Colonic mucosa (tissue), 4 donors: Measurements from ENCODE around the gene TCF12. TPM values are rescaled to one million over a fixed set of nuclear protein-coding genes. Genes with fewer than 3 reads are reported as not detected.

Experiments used
- DNase-seq: peaks from one replicate; pipeline ENCODE4 v3.0.0-alpha.2; 2020
- H3K27ac ChIP-seq: fragments of 200-600 bp; one replicate; pipeline ENCODE4 v1.8.0; 2021
- H3K27me3 ChIP-seq: fragments of 200-600 bp; one replicate; pipeline ENCODE4 v1.8.0; 2021
- H3K36me3 ChIP-seq: fragments of 200-600 bp; one replicate; pipeline ENCODE4 v1.8.0; 2021
- H3K4me1 ChIP-seq: fragments of 200-600 bp; one replicate; pipeline ENCODE4 v1.8.0; 2021; ENCODE audit warnings: mild to moderate bottlenecking
- H3K4me3 ChIP-seq: fragments of 200-600 bp; one replicate; pipeline ENCODE4 v1.8.0; 2021
- H3K9ac ChIP-seq, 2 donors: one replicate each; pipeline ENCODE4 v1.7.0; 2013; ENCODE audit warnings: control low read depth in 2 of 2, low read depth in 2 of 2, low read length in 2 of 2
- H3K9me3 ChIP-seq: fragments of 200-600 bp; one replicate; pipeline ENCODE4 v1.8.0; 2021
- intact Hi-C: fragments of 100-400 bp; cut with DNase I; formaldehyde crosslinking; loops from one replicate; pipeline ENCODE4 v1.14.1; 2022
- total RNA-seq, 2 donors: library from RNA; stranded (reverse); fragmentation: NEBNext Ultra II Directional in 1 of 2; extraction: Animal tissue kit (Norgen Biotek cat#: 25700) in 1 of 2; gene quantifications; one replicate each; pipeline ENCODE4 v1.2.1, GENCODE V29; 2021
- TF ChIP-seq, protein P1 (sequence below): fragments of 200-600 bp; IDR thresholded peaks from one replicate; pipeline ENCODE4 v1.8.0; 2022; ENCODE audit warnings: antibody characterized with exemption, mild to moderate bottlenecking
- donor health status: healthy.
- donor health status: DM: no; HTN: no; CAD: no.
- donor health status: DM: no; HTN: no; CAD: no.

Gene TCF12
- total RNA-seq, 2 donors from 2014 or later: 68.7 to 76.3 TPM

DNA sequence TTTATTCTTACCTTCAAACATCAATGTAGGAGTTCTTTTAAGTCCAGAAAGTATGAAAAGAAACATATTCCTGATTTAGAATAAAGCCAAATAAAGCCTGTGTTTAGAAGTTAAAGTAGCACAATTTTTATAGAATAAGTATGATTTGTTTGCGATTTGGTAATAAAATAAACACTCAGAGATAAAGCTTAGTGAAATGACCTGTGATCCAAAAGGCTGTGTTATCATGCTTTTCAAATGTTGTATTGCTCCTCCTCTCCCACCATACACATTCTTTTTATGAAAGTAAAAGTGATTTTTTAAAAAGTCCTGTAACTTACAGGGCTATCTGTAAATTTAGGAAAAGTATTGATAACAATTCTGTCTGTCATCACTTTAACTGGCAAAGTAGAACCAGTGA is 319.2 kb downstream of the TCF12 start:
- TF ChIP-seq, protein P1, sequence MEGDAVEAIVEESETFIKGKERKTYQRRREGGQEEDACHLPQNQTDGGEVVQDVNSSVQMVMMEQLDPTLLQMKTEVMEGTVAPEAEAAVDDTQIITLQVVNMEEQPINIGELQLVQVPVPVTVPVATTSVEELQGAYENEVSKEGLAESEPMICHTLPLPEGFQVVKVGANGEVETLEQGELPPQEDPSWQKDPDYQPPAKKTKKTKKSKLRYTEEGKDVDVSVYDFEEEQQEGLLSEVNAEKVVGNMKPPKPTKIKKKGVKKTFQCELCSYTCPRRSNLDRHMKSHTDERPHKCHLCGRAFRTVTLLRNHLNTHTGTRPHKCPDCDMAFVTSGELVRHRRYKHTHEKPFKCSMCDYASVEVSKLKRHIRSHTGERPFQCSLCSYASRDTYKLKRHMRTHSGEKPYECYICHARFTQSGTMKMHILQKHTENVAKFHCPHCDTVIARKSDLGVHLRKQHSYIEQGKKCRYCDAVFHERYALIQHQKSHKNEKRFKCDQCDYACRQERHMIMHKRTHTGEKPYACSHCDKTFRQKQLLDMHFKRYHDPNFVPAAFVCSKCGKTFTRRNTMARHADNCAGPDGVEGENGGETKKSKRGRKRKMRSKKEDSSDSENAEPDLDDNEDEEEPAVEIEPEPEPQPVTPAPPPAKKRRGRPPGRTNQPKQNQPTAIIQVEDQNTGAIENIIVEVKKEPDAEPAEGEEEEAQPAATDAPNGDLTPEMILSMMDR: no peak
- H3K36me3 ChIP-seq: peaks cover 4% of the 10 kb centered on the region
- H3K9me3 ChIP-seq: no peaks in the 10 kb centered on the region
- no peak overlapping the region for H3K4me3 ChIP-seq
- H3K27me3 ChIP-seq: no peaks in the 10 kb centered on the region
- intact Hi-C loops: loop anchor here (10.0 kb wide), 1 partner anchor 47 kb away; no protein-coding TSS in a partner anchor
- H3K4me1 ChIP-seq: no peaks in the 10 kb centered on the region
- H3K9ac ChIP-seq: no peak overlapping the region
- no peak overlapping the region for H3K27ac ChIP-seq
- DNase-seq: no peak

DNA sequence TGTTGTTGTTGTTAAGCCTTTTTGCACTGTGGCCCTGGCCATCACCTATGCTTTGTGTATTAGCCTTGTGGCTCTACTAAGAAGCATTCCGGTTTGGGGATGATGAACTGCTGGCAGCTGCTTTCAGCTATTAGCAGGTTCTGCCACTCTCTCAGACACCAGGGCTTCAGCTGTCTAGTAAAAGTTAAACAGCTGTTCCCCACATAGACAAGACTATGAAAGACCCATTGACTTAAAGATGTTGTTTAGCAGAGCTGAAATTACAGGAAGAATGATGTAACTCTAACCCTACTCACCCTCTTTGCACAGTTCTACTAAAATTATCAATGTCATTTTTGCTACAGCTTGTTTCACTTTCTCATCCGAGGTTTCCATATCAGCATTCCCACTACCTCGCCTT is 326.7 kb downstream of the TCF12 start:
- no peak for DNase-seq
- no peaks in the 10 kb centered on the region for H3K27me3 ChIP-seq
- TF ChIP-seq, protein P1: no peak
- intact Hi-C loops: no loop called here
- H3K4me3 ChIP-seq: no peak overlapping the region
- no peaks in the 10 kb centered on the region for H3K4me1 ChIP-seq
- H3K9ac ChIP-seq: no peak overlapping the region
- H3K9me3 ChIP-seq: no peaks in the 10 kb centered on the region
- no peak overlapping the region for H3K27ac ChIP-seq
- no peaks in the 10 kb centered on the region for H3K36me3 ChIP-seq

DNA sequence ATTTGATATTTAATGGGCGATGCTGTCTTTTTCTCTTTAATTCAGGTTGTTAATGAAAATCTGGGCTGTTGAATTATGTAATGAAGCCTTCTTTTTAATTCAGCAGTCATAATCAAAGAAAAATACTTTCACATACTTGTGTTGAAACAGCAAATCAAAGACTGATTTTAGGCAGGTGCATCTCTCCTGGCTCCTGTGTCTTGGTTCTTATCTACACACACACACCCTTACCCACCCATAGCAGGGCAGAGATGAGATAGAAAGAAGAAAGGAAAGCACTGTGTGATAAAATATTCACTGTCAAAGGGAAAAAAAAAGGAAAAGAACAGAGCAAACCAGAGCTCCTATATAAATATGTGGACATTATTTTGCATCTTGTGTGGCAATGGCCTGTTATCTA is 327.3 kb downstream of the TCF12 start:
- Histone ChIP-seq H3K4me3 (no peak overlapping the region), H3K4me1 (no peaks in the 10 kb centered on the region), H3K36me3 (no peaks in the 10 kb centered on the region), H3K9ac (no peak overlapping the region), H3K27me3 (no peaks in the 10 kb centered on the region), H3K27ac (no peak overlapping the region), H3K9me3 (no peaks in the 10 kb centered on the region)
- DNase-seq: no peak
- intact Hi-C loops: no loop called here
- TF ChIP-seq, protein P1: no peak

DNA sequence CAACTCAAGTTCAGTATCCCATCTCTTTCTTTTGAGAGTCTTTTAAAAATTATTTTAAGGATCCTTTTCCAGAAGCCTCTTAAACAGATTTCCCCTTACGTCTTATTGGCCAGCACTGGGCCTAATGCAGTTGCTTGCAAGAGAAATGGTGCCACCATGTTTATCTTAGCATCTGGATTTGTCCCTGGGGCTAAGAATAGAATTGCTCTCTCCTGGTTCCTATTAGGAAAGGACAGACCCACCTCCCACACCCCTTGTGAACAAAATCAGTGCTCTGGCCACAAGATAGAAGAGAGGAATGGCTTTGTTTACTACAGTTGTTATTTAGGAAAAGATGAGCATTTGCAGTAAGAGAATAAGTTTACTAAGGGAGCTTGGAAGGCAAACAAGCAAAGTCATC is 329.6 kb downstream of the TCF12 start:
- no peak overlapping the region for H3K27ac ChIP-seq
- H3K9ac ChIP-seq: no peak overlapping the region
- DNase-seq: no peak
- H3K4me3 ChIP-seq: no peak overlapping the region
- TF ChIP-seq, protein P1: no peak
- H3K36me3 ChIP-seq: no peaks in the 10 kb centered on the region
- intact Hi-C loops: no loop called here
- no peaks in the 10 kb centered on the region for H3K4me1 ChIP-seq
- H3K27me3 ChIP-seq: no peaks in the 10 kb centered on the region
- H3K9me3 ChIP-seq: no peaks in the 10 kb centered on the region

DNA sequence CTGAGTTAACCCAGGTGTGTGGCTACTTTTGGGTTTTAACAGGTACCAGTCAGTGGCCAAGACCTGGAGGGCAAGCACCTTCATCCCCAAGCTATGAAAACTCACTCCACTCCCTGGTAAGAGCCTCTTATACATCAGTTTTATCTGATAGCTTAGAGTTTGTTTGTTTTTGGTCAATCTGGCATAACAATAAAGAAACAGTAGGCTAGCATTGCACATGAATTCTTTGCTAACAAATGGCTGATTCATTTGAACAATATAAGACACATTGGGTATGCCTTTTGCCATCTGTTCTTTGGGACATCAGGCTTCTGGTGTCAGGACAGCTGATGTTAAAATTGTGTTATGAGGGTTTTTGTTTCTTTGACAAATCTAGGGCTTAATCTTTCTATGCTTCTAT is 332.9 kb downstream of the TCF12 start:
- intact Hi-C loops: no loop called here
- Histone ChIP-seq H3K27me3 (no peaks in the 10 kb centered on the region), H3K9ac (no peak overlapping the region), H3K9me3 (no peaks in the 10 kb centered on the region), H3K36me3 (no peaks in the 10 kb centered on the region), H3K27ac (no peak overlapping the region), H3K4me1 (no peaks in the 10 kb centered on the region), H3K4me3 (no peak overlapping the region)
- TF ChIP-seq, protein P1: no peak
- DNase-seq: no peak

DNA sequence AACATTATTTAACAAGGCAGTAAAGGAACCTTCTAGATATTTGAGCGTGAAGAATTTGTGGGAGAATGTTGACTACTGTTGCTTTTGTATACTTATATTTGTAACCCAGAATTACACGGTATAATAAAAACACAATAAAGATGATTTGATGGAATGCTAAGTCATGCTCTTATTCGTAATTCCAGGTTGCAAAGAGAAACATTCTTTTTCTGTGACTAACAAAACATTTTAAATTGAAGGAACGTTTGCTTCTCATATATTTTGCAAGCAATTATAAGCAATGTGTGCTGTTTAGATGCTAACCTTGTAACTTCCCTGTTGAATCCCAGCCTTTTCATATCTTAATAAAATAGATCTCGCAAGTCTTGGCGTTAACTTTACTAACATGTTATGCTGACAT is 333.5 kb downstream of the TCF12 start:
- Histone ChIP-seq H3K27me3 (no peaks in the 10 kb centered on the region), H3K9ac (no peak overlapping the region), H3K27ac (no peak overlapping the region), H3K9me3 (no peaks in the 10 kb centered on the region), H3K36me3 (no peaks in the 10 kb centered on the region), H3K4me3 (no peak overlapping the region), H3K4me1 (no peaks in the 10 kb centered on the region)
- TF ChIP-seq, protein P1: no peak
- intact Hi-C loops: no loop called here
- DNase-seq: no peak
